ENCODE data around the gene TMEM178B. TPM values are rescaled to one million over a fixed set of nuclear protein-coding genes. Genes with fewer than 3 reads are reported as not detected.

Gene TMEM178B
- total RNA-seq = 0.93 TPM

GRCh38 chr7:141073641-141074161 lies at the start of gene TMEM178B:
Gene TMEM178B (plus strand): TSS chr7:141074064.

Small RNA genes within 50 kb of the gene (small RNA-seq; reads per million reads assigned to genes)
- gene AC006362.1 (ENCODE audit: low replicate concordance) (not detected), gene RNU4-74P (ENCODE audit: low replicate concordance) (not detected)

Other genes starting within 250 kb of the TMEM178B start
- 55.8 TPM for gene BRAF, start 149.1 kb upstream of the TMEM178B start, total RNA-seq
- 26.4 TPM for gene MRPS33, start 59.1 kb upstream of the TMEM178B start, total RNA-seq

Data from metanephros (tissue), 2 donors.